ENCODE results near the gene RBMS2.

DNA sequence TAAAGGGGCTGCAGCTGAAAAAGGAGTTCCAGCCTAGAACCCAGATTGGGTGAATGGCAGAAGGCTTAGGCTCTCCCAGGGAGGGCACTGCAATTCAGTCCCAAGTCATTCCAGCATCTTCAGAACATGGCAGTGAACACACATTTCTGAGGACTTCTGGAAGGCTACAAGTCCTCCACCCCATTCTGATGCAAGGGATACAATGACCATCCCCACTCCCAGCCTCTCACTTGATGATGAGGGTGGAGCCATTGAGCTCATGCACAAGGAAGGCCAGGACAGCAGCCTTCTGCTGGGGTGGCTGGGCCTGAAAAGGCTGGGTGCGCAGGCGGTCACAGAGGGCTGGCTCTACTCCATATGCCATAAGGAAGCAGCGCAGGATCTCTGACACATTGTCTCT lies 82.7 kb downstream of the RBMS2 start:
- TF ChIP-seq, protein P1, sequence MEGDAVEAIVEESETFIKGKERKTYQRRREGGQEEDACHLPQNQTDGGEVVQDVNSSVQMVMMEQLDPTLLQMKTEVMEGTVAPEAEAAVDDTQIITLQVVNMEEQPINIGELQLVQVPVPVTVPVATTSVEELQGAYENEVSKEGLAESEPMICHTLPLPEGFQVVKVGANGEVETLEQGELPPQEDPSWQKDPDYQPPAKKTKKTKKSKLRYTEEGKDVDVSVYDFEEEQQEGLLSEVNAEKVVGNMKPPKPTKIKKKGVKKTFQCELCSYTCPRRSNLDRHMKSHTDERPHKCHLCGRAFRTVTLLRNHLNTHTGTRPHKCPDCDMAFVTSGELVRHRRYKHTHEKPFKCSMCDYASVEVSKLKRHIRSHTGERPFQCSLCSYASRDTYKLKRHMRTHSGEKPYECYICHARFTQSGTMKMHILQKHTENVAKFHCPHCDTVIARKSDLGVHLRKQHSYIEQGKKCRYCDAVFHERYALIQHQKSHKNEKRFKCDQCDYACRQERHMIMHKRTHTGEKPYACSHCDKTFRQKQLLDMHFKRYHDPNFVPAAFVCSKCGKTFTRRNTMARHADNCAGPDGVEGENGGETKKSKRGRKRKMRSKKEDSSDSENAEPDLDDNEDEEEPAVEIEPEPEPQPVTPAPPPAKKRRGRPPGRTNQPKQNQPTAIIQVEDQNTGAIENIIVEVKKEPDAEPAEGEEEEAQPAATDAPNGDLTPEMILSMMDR (IDR thresholded peaks at IDR 0.05; ENCODE audit: low read length), result no peak
- TF ChIP-seq EZH2 (IDR thresholded peaks at IDR 0.05; ENCODE audit: borderline replicate concordance, low read length), result no peak
